HEK293 (cell line): ENCODE results near the gene MSH4.
"Not testable (repeated sequence)": the region's sequence is repeated elsewhere in the genome, so short reads cannot be mapped to it uniquely, and the experiment has no call there.

ENCODE experiments used
- CTCF ChIA-PET: fragments of 350-600 bp; formaldehyde crosslinking; extraction: SDS; loops from one replicate; lab custom pipeline; 2021; ENCODE audit warnings: antibody characterized with exemption; lab: Yijun Ruan, JAX
- POLR2A ChIA-PET: fragments of 300-600 bp; formaldehyde crosslinking; extraction: SDS; loops from one replicate; lab custom pipeline; 2020; ENCODE audit warnings: antibody characterized with exemption, inconsistent platforms; lab: Yijun Ruan, JAX
- H3K27ac ChIP-seq: fragments of 200-500 bp; sonication (Bioruptor generic); 2 replicates; pipeline ENCODE4 v1.5.1; 2014; ENCODE audit warnings: low read depth, low read length, control low read depth, inconsistent platforms; ENCODE audit errors: extremely low read depth
- H3K36me3 ChIP-seq, 2 experiments: fragments of 200-500 bp in 1 of 2; sonication (Bioruptor generic) in 1 of 2; 1 replicate in 1 of 2; 2 replicates in 1 of 2; pipeline ENCODE4 v1.5.1; 2014 to 2017; ENCODE audit warnings: inconsistent platforms in 2 of 2, low read length in 2 of 2; ENCODE audit not compliant: control insufficient read depth in 2 of 2, insufficient read depth in 1 of 2
- H3K4me1 ChIP-seq: fragments of 200-500 bp; sonication (Bioruptor generic); 2 replicates; pipeline ENCODE4 v1.5.1; 2014; ENCODE audit warnings: mild to moderate bottlenecking, low read length, inconsistent platforms; ENCODE audit not compliant: control insufficient read depth, insufficient read depth
- H3K4me3 ChIP-seq: 2 replicates; pipeline ENCODE4 v1.5.1; 2011; ENCODE audit warnings: low read depth, mild to moderate bottlenecking, control low read depth, low read length, moderate library complexity
- H3K9me3 ChIP-seq: fragments of 200-500 bp; sonication (Bioruptor generic); 2 replicates; pipeline ENCODE4 v1.5.1; 2014; ENCODE audit warnings: low read depth, low read length, inconsistent platforms; ENCODE audit not compliant: control insufficient read depth, insufficient read depth
- GLI4 ChIP-seq: fragments of 450-650 bp; formaldehyde crosslinking; IDR thresholded peaks from 2 replicates; pipeline ENCODE4 v1.5.1; 2016; ENCODE audit warnings: missing biosample characterization, missing genetic modification characterization
- HOXA7 ChIP-seq: sonication (generic); formaldehyde crosslinking; IDR thresholded peaks from 2 replicates; pipeline ENCODE4 v1.8.1; 2022; ENCODE audit warnings: missing genetic modification reagents, borderline replicate concordance
- KLF9 ChIP-seq: fragments of 450-650 bp; formaldehyde crosslinking; IDR thresholded peaks from 2 replicates; pipeline ENCODE4 v1.5.1; 2016; ENCODE audit warnings: missing biosample characterization, missing genetic modification characterization, low read depth
- PRDM1 ChIP-seq: fragments of 450-650 bp; formaldehyde crosslinking; IDR thresholded peaks from 2 replicates; pipeline ENCODE4; 2016; ENCODE audit warnings: missing biosample characterization, missing genetic modification characterization
- SCRT1 ChIP-seq: fragments of 450-650 bp; formaldehyde crosslinking; IDR thresholded peaks from 2 replicates; pipeline ENCODE4 v1.5.1; 2016; ENCODE audit warnings: missing biosample characterization, missing genetic modification characterization, borderline replicate concordance
- SCRT2 ChIP-seq: fragments of 450-650 bp; formaldehyde crosslinking; IDR thresholded peaks from 2 replicates; pipeline ENCODE4 v1.5.1; 2016; ENCODE audit warnings: missing biosample characterization, missing genetic modification characterization
- ZBTB48 ChIP-seq: fragments of 450-650 bp; formaldehyde crosslinking; IDR thresholded peaks from 2 replicates; pipeline ENCODE4 v1.5.1; 2016; ENCODE audit warnings: missing biosample characterization, missing genetic modification characterization
- ZNF10 ChIP-seq: fragments of 450-650 bp; formaldehyde crosslinking; IDR thresholded peaks from 2 replicates; pipeline ENCODE4 v1.5.1; 2017; ENCODE audit warnings: missing biosample characterization, missing genetic modification characterization
- ZNF121 ChIP-seq: fragments of 450-650 bp; formaldehyde crosslinking; IDR thresholded peaks from 2 replicates; pipeline ENCODE4 v1.5.1; 2016; ENCODE audit warnings: missing biosample characterization, missing genetic modification characterization
- ZNF175 ChIP-seq: fragments of 450-650 bp; formaldehyde crosslinking; IDR thresholded peaks from 2 replicates; pipeline ENCODE4 v1.5.1; 2016; ENCODE audit warnings: missing biosample characterization, missing genetic modification characterization
- ZNF2 ChIP-seq: fragments of 450-650 bp; formaldehyde crosslinking; IDR thresholded peaks from 2 replicates; pipeline ENCODE4 v1.5.1; 2016; ENCODE audit warnings: missing biosample characterization, missing genetic modification characterization
- ZNF239 ChIP-seq: fragments of 450-650 bp; formaldehyde crosslinking; IDR thresholded peaks from 2 replicates; pipeline ENCODE4 v1.5.1; 2016; ENCODE audit warnings: missing biosample characterization, missing genetic modification characterization
- ZNF24 ChIP-seq: fragments of 450-650 bp; formaldehyde crosslinking; IDR thresholded peaks from 2 replicates; pipeline ENCODE4 v1.5.1; 2016; ENCODE audit warnings: missing biosample characterization, missing genetic modification characterization
- ZNF366 ChIP-seq: fragments of 450-650 bp; formaldehyde crosslinking; conservative IDR thresholded peaks from 2 replicates; pipeline ENCODE4 v1.5.1; 2016; ENCODE audit warnings: missing biosample characterization, missing genetic modification characterization
- ZNF514 ChIP-seq: fragments of 450-650 bp; formaldehyde crosslinking; IDR thresholded peaks from 2 replicates; pipeline ENCODE4 v1.5.1; 2016; ENCODE audit warnings: missing biosample characterization, missing genetic modification characterization
- ZNF544 ChIP-seq: fragments of 450-650 bp; formaldehyde crosslinking; IDR thresholded peaks from 2 replicates; pipeline ENCODE4 v1.5.0; 2017; ENCODE audit warnings: missing biosample characterization, missing genetic modification characterization
- ZNF549 ChIP-seq: fragments of 450-650 bp; IDR thresholded peaks from 2 replicates; pipeline ENCODE4 v1.5.1; 2018; ENCODE audit warnings: missing biosample characterization, missing genetic modification characterization, mild to moderate bottlenecking, inconsistent platforms, moderate library complexity
- ZNF610 ChIP-seq: fragments of 450-650 bp; formaldehyde crosslinking; IDR thresholded peaks from 2 replicates; pipeline ENCODE4 v1.5.1; 2016; ENCODE audit warnings: missing biosample characterization, missing genetic modification characterization, borderline replicate concordance
- ZNF621 ChIP-seq: fragments of 450-650 bp; formaldehyde crosslinking; IDR thresholded peaks from 2 replicates; pipeline ENCODE4 v1.5.1; 2017; ENCODE audit warnings: missing biosample characterization, missing genetic modification characterization
- ZNF830 ChIP-seq: fragments of 450-650 bp; IDR thresholded peaks from 2 replicates; pipeline ENCODE4 v1.5.0; 2018; ENCODE audit warnings: missing biosample characterization, missing genetic modification characterization, low read depth, mild to moderate bottlenecking, moderate library complexity
- ZNF843 ChIP-seq: fragments of 450-650 bp; formaldehyde crosslinking; IDR thresholded peaks from 2 replicates; pipeline ENCODE4 v1.5.1; 2016; ENCODE audit warnings: missing biosample characterization, missing genetic modification characterization
- TF ChIP-seq, protein P1 (sequence below): fragments of 450-650 bp; formaldehyde crosslinking; IDR thresholded peaks from 2 replicates; pipeline ENCODE4 v1.5.1; 2016; ENCODE audit warnings: missing biosample characterization, missing genetic modification characterization, borderline replicate concordance
- TF ChIP-seq, protein P2 (sequence below): fragments of 450-650 bp; formaldehyde crosslinking; IDR thresholded peaks from 2 replicates; pipeline ENCODE4 v1.5.1; 2017; ENCODE audit warnings: missing biosample characterization, missing genetic modification characterization

Gene MSH4

DNA sequence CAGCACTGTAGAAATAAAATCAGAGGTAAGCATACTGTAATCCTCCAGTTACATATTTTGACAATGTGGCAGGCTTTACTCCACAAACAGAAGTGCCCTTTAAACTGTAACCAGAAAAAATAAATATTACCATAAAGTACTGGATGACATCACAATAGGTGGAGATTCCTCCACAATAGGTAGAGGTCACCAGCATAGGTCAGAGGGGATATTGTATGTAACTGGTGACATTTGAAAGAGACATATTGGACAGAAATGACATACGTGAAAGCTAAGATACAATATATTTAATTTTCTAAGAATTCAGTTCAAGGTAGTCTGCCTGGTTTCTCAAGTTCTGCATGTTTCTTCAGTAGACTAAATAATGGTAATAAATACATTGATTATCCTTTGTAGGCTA lies 135.6 kb downstream of the MSH4 start, which contains the start of gene ASB17 (continued):
- TF ChIP-seq KLF9 (tag by site-specific recombination) (no peak), ZNF544 (tag by site-specific recombination) (no peak), ZNF175 (tag by site-specific recombination) (no peak), ZNF366 (tag by site-specific recombination) (no peak), HOXA7 (no peak), ZNF610 (tag by site-specific recombination) (no peak), ZNF24 (tag by site-specific recombination) (no peak)

DNA sequence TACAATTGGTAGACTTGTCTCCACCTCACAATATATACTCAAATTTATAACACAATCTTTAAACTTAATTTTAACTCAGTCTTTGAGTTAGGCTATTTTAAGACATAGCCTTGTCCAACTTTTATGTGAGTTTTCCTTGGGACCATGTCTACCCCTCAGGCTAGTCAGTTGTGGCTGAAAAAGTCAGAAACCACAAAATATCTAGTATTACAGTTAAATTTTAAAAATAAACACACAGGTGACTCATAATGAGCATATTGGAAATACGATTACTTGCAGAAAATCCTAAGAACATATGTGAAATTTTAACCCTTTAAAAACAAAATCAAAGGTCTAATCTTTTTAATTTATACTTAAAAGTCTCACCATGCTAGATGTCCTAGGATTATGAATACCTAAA lies 140.4 kb downstream of the MSH4 start:
- TF ChIP-seq ZNF514 (no peak), GLI4 (no peak), ZNF24 (tag by site-specific recombination) (no peak), SCRT2 (tag by site-specific recombination) (no peak), ZNF239 (tag by site-specific recombination) (no peak), ZNF2 (no peak), ZNF121 (tag by site-specific recombination) (no peak), ZNF830 (tag by site-specific recombination) (no peak), ZNF621 (no peak), ZNF366 (tag by site-specific recombination) (no peak), ZNF10 (tag by site-specific recombination) (no peak), ZNF843 (no peak), PRDM1 (tag by site-specific recombination) (no peak), ZBTB48 (tag by site-specific recombination) (no peak), ZNF549 (tag by site-specific recombination) (no peak), SCRT1 (tag by site-specific recombination) (no peak)
- TF ChIP-seq, protein P1, sequence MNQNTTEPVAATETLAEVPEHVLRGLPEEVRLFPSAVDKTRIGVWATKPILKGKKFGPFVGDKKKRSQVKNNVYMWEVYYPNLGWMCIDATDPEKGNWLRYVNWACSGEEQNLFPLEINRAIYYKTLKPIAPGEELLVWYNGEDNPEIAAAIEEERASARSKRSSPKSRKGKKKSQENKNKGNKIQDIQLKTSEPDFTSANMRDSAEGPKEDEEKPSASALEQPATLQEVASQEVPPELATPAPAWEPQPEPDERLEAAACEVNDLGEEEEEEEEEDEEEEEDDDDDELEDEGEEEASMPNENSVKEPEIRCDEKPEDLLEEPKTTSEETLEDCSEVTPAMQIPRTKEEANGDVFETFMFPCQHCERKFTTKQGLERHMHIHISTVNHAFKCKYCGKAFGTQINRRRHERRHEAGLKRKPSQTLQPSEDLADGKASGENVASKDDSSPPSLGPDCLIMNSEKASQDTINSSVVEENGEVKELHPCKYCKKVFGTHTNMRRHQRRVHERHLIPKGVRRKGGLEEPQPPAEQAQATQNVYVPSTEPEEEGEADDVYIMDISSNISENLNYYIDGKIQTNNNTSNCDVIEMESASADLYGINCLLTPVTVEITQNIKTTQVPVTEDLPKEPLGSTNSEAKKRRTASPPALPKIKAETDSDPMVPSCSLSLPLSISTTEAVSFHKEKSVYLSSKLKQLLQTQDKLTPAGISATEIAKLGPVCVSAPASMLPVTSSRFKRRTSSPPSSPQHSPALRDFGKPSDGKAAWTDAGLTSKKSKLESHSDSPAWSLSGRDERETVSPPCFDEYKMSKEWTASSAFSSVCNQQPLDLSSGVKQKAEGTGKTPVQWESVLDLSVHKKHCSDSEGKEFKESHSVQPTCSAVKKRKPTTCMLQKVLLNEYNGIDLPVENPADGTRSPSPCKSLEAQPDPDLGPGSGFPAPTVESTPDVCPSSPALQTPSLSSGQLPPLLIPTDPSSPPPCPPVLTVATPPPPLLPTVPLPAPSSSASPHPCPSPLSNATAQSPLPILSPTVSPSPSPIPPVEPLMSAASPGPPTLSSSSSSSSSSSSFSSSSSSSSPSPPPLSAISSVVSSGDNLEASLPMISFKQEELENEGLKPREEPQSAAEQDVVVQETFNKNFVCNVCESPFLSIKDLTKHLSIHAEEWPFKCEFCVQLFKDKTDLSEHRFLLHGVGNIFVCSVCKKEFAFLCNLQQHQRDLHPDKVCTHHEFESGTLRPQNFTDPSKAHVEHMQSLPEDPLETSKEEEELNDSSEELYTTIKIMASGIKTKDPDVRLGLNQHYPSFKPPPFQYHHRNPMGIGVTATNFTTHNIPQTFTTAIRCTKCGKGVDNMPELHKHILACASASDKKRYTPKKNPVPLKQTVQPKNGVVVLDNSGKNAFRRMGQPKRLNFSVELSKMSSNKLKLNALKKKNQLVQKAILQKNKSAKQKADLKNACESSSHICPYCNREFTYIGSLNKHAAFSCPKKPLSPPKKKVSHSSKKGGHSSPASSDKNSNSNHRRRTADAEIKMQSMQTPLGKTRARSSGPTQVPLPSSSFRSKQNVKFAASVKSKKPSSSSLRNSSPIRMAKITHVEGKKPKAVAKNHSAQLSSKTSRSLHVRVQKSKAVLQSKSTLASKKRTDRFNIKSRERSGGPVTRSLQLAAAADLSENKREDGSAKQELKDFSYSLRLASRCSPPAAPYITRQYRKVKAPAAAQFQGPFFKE (tag by site-specific recombination): no peak
- TF ChIP-seq, protein P2, sequence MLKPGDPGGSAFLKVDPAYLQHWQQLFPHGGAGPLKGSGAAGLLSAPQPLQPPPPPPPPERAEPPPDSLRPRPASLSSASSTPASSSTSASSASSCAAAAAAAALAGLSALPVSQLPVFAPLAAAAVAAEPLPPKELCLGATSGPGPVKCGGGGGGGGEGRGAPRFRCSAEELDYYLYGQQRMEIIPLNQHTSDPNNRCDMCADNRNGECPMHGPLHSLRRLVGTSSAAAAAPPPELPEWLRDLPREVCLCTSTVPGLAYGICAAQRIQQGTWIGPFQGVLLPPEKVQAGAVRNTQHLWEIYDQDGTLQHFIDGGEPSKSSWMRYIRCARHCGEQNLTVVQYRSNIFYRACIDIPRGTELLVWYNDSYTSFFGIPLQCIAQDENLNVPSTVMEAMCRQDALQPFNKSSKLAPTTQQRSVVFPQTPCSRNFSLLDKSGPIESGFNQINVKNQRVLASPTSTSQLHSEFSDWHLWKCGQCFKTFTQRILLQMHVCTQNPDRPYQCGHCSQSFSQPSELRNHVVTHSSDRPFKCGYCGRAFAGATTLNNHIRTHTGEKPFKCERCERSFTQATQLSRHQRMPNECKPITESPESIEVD (tag by site-specific recombination): no peak
- Histone ChIP-seq H3K27ac (no peak overlapping the region), H3K36me3 (no peaks in the 10 kb centered on the region), H3K4me1 (peaks cover 9% of the 10 kb centered on the region), H3K4me3 (no peak overlapping the region), H3K9me3 (no peaks in the 10 kb centered on the region)
- CTCF ChIA-PET: interaction anchor here (0.5 to 0.6 kb wide), 2 partner anchors 204 to 1189 kb away, joined by 3 read pairs; no protein-coding TSS in a partner anchor
- POLR2A ChIA-PET: no interaction called here

DNA sequence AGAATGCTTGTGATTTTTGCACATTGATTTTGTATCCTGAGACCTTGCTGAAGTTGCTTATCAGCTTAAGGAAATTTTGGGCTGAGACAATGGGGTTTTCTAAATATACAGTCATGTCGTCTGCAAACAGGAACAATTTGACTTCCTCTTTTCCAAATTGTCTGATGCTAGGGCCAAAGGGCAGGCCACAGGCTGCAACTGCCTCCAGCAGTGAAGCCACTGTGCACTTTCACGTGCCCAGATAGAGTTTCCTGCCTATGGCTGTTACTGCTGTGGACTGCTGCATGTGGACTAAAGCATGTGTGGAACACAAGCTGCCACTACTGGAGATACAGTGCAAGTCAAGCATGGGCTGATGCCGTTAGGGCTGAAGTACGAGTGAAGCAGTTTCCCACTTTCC lies 146.4 kb downstream of the MSH4 start:
- H3K4me3 ChIP-seq, POLR2A ChIA-PET, H3K9me3 ChIP-seq, H3K4me1 ChIP-seq, CTCF ChIA-PET, H3K27ac ChIP-seq, H3K36me3 ChIP-seq: not testable (repeated sequence)
